GM23338 (cell line): ENCODE results near the gene DPP9. TPM values are rescaled to one million over a fixed set of nuclear protein-coding genes. Genes with fewer than 3 reads are reported as not detected.

ENCODE experiments used
- ATAC-seq: fragments of 200-7000 bp; cut with Tn5 transposase; 3 replicates; pipeline ENCODE4 v1.9.1; 2020
- DNase-seq: peaks from one replicate; pipeline ENCODE4 v3.0.0-alpha.2; 2015; ENCODE audit warnings: low spot score
- H2AFZ ChIP-seq: fragments of 200-600 bp; sonication (generic); 2 replicates; pipeline ENCODE4 v1.8.0; 2016; ENCODE audit warnings: antibody characterized with exemption, mild to moderate bottlenecking, moderate library complexity
- H3F3A ChIP-seq: fragments of 200-600 bp; sonication (generic); replicated peaks from 2 replicates; pipeline ENCODE4 v1.8.0; 2017; ENCODE audit warnings: antibody characterized with exemption, mixed run types, low read depth
- H3K27ac ChIP-seq: fragments of 200-600 bp; sonication (generic); 2 replicates; pipeline ENCODE4 v1.6.1; 2016; ENCODE audit warnings: low read depth
- H3K27me3 ChIP-seq: fragments of 200-600 bp; sonication (generic); 2 replicates; pipeline ENCODE4 v1.8.0; 2016; ENCODE audit warnings: mild to moderate bottlenecking, mixed run types, moderate library complexity; ENCODE audit not compliant: insufficient read depth
- H3K36me3 ChIP-seq: fragments of 200-600 bp; sonication (generic); 2 replicates; pipeline ENCODE4 v1.8.0; 2016; ENCODE audit warnings: mild to moderate bottlenecking; ENCODE audit not compliant: insufficient read depth
- H3K4me1 ChIP-seq: fragments of 200-600 bp; sonication (generic); 2 replicates; pipeline ENCODE4 v1.8.0; 2016; ENCODE audit warnings: mild to moderate bottlenecking, moderate library complexity; ENCODE audit not compliant: insufficient read depth
- H3K4me2 ChIP-seq: fragments of 200-600 bp; sonication (generic); 2 replicates; pipeline ENCODE4 v1.7.1; 2017; ENCODE audit warnings: mixed run types
- H3K4me3 ChIP-seq: fragments of 200-600 bp; sonication (generic); 2 replicates; pipeline ENCODE4 v1.6.1; 2016; ENCODE audit warnings: mixed run types
- H3K79me2 ChIP-seq: fragments of 200-600 bp; sonication (generic); replicated peaks from 2 replicates; pipeline ENCODE4 v1.8.0; 2017; ENCODE audit warnings: mild to moderate bottlenecking; ENCODE audit not compliant: insufficient read depth
- H3K9me2 ChIP-seq: fragments of 200-600 bp; sonication (generic); 2 replicates; pipeline ENCODE4 v1.8.0; 2017; ENCODE audit not compliant: insufficient read depth
- H4K20me1 ChIP-seq: fragments of 200-600 bp; sonication (generic); replicated peaks from 2 replicates; pipeline ENCODE4 v1.8.0; 2017; ENCODE audit warnings: mild to moderate bottlenecking; ENCODE audit not compliant: insufficient read depth
- H3K27ac Mint-ChIP-seq: 2 replicates; pipeline ENCODE4 v1.8.0; 2020; ENCODE audit warnings: inconsistent platforms, mild to moderate bottlenecking, moderate library complexity, mixed read lengths
- H3K27me3 Mint-ChIP-seq: 3 replicates; pipeline ENCODE4 v1.8.0; 2022; ENCODE audit warnings: low read depth, mild to moderate bottlenecking, moderate library complexity, mixed read lengths, inconsistent platforms; ENCODE audit not compliant: insufficient read depth, poor library complexity
- H3K36me3 Mint-ChIP-seq: 3 replicates; pipeline ENCODE4 v1.8.0; 2021; ENCODE audit warnings: low read depth, mild to moderate bottlenecking, inconsistent platforms, moderate library complexity, mixed read lengths
- H3K4me1 Mint-ChIP-seq: 3 replicates; pipeline ENCODE4 v1.8.0; 2020; ENCODE audit warnings: mild to moderate bottlenecking, inconsistent platforms, mixed read lengths
- H3K4me3 Mint-ChIP-seq: 3 replicates; pipeline ENCODE4 v1.8.0; 2021; ENCODE audit warnings: moderate library complexity, mild to moderate bottlenecking, inconsistent platforms, mixed read lengths
- H3K9me3 Mint-ChIP-seq: 3 replicates; pipeline ENCODE4 v1.8.0; 2020; ENCODE audit warnings: moderate library complexity, mild to moderate bottlenecking, inconsistent platforms, mixed read lengths
- CREB1 ChIP-seq: fragments of 250-450 bp; sonication (Bioruptor Pico); IDR thresholded peaks from 2 replicates; pipeline ENCODE4 v1.5.0; 2020; ENCODE audit warnings: low read depth, mild to moderate bottlenecking, moderate library complexity
- CTCF ChIP-seq, 2 experiments: fragments of 200-600 bp in 1 of 2; sonication (generic) in 1 of 2; conservative IDR thresholded peaks; 2 replicates each; pipeline versions ENCODE4 v1.5.1 to v1.6.1; 2016 to 2017; ENCODE audit warnings: antibody characterized with exemption in 2 of 2, low read depth in 2 of 2, mild to moderate bottlenecking in 2 of 2, moderate library complexity in 1 of 2
- EZH2 ChIP-seq: fragments of 200-600 bp; sonication (generic); IDR thresholded peaks from one replicate; pipeline ENCODE4 v1.8.0; 2017; ENCODE audit warnings: antibody characterized with exemption, mild to moderate bottlenecking, low read depth; ENCODE audit not compliant: unreplicated experiment
- EZH2phosphoT487 ChIP-seq: fragments of 200-600 bp; sonication (generic); IDR thresholded peaks from one replicate; pipeline ENCODE4 v1.8.1; 2018; ENCODE audit warnings: antibody characterized with exemption; ENCODE audit not compliant: unreplicated experiment
- JUNB ChIP-seq: IDR thresholded peaks from one replicate; pipeline ENCODE4 v1.6.1; 2016; ENCODE audit warnings: antibody characterized with exemption; ENCODE audit not compliant: unreplicated experiment
- NANOG ChIP-seq: IDR thresholded peaks from 2 replicates; pipeline ENCODE4 v1.6.1; 2016; ENCODE audit warnings: antibody characterized with exemption, borderline replicate concordance
- POLR2AphosphoS5 ChIP-seq: IDR thresholded peaks from 2 replicates; pipeline ENCODE4 v1.6.1; 2016; ENCODE audit warnings: antibody characterized with exemption, low read depth
- STAT1 ChIP-seq: IDR thresholded peaks from one replicate; pipeline ENCODE4 v1.6.1; 2016; ENCODE audit warnings: antibody characterized with exemption; ENCODE audit not compliant: unreplicated experiment
- ZNF114 ChIP-seq: fragments of 250-450 bp; sonication (Bioruptor Pico); IDR thresholded peaks from 2 replicates; pipeline ENCODE4 v1.5.0; 2020; ENCODE audit warnings: mild to moderate bottlenecking, moderate library complexity
- ZNF331 ChIP-seq: fragments of 250-450 bp; sonication (Bioruptor Pico); IDR thresholded peaks from 2 replicates; pipeline ENCODE4 v1.5.0; 2020; ENCODE audit warnings: low read depth, mild to moderate bottlenecking, moderate library complexity
- polyA plus RNA-seq: library from polyadenylated mRNA; unstranded; fragments of >200 nt; fragmentation: Nextera tagmentation; extraction: Ambion mirVana; gene quantifications from 2 replicates; pipeline ENCODE4 v1.2.1, GENCODE V29; 2016
- total RNA-seq: library from RNA; depleted of rRNA; stranded (reverse); fragments of >200 nt; shearing (Covaris generic); gene quantifications from 2 replicates; pipeline ENCODE4 v1.2.3, GENCODE V29; 2014
- TF ChIP-seq, protein P1 (sequence below): IDR thresholded peaks from 2 replicates; pipeline ENCODE4 v1.6.1; 2016; ENCODE audit warnings: antibody characterized with exemption
- TF ChIP-seq, protein P2 (sequence below): IDR thresholded peaks from one replicate; pipeline ENCODE4 v1.6.1; 2018; ENCODE audit warnings: antibody characterized with exemption; ENCODE audit not compliant: unreplicated experiment

Gene DPP9
- total and polyA plus RNA-seq, 2 experiments from 2014 or later = 19.5 to 49.2 TPM

- no peaks in the 10 kb centered on the region for H3K9me3 Mint-ChIP-seq
- TF ChIP-seq, protein P1, sequence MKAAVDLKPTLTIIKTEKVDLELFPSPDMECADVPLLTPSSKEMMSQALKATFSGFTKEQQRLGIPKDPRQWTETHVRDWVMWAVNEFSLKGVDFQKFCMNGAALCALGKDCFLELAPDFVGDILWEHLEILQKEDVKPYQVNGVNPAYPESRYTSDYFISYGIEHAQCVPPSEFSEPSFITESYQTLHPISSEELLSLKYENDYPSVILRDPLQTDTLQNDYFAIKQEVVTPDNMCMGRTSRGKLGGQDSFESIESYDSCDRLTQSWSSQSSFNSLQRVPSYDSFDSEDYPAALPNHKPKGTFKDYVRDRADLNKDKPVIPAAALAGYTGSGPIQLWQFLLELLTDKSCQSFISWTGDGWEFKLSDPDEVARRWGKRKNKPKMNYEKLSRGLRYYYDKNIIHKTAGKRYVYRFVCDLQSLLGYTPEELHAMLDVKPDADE = no peak
- TF ChIP-seq CREB1 (CRISPR knock-in tag) = no peak
- TF ChIP-seq JUNB = no peak
- no peak for TF ChIP-seq ZNF114 (CRISPR knock-in tag)
- no peak for TF ChIP-seq ZNF331 (CRISPR knock-in tag)
- no peak for TF ChIP-seq POLR2AphosphoS5
- no peak for TF ChIP-seq STAT1
- TF ChIP-seq, protein P2, sequence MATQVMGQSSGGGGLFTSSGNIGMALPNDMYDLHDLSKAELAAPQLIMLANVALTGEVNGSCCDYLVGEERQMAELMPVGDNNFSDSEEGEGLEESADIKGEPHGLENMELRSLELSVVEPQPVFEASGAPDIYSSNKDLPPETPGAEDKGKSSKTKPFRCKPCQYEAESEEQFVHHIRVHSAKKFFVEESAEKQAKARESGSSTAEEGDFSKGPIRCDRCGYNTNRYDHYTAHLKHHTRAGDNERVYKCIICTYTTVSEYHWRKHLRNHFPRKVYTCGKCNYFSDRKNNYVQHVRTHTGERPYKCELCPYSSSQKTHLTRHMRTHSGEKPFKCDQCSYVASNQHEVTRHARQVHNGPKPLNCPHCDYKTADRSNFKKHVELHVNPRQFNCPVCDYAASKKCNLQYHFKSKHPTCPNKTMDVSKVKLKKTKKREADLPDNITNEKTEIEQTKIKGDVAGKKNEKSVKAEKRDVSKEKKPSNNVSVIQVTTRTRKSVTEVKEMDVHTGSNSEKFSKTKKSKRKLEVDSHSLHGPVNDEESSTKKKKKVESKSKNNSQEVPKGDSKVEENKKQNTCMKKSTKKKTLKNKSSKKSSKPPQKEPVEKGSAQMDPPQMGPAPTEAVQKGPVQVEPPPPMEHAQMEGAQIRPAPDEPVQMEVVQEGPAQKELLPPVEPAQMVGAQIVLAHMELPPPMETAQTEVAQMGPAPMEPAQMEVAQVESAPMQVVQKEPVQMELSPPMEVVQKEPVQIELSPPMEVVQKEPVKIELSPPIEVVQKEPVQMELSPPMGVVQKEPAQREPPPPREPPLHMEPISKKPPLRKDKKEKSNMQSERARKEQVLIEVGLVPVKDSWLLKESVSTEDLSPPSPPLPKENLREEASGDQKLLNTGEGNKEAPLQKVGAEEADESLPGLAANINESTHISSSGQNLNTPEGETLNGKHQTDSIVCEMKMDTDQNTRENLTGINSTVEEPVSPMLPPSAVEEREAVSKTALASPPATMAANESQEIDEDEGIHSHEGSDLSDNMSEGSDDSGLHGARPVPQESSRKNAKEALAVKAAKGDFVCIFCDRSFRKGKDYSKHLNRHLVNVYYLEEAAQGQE = no peak
- no peak for TF ChIP-seq EZH2
- no peak for TF ChIP-seq EZH2phosphoT487
- no peak for TF ChIP-seq NANOG
- H3K36me3 ChIP-seq = no peaks in the 10 kb centered on the region
- no peaks in the 10 kb centered on the region; the same call in 2 of the 3 replicates for H3K4me1 Mint-ChIP-seq
- no peaks in the 10 kb centered on the region for H3K27me3 ChIP-seq
- H4K20me1 ChIP-seq = peaks cover 2% of the 10 kb centered on the region; the same call in 1 of the 2 replicates
- no peaks in the 10 kb centered on the region for H3K9me2 ChIP-seq
- peaks cover 45% of the 10 kb centered on the region for H3K36me3 Mint-ChIP-seq
- no peak for ATAC-seq
- no peak overlapping the region for H3K4me3 Mint-ChIP-seq
- peaks cover 12% of the 10 kb centered on the region for H3K27me3 Mint-ChIP-seq
- H3K27ac Mint-ChIP-seq = no peak overlapping the region
- no peak for DNase-seq
- no peak overlapping the region for H2AFZ ChIP-seq
- no peak overlapping the region for H3K4me3 ChIP-seq
- H3K79me2 ChIP-seq = no peaks in the 10 kb centered on the region
- no peak overlapping the region for H3K4me2 ChIP-seq
- no peaks in the 10 kb centered on the region for H3F3A ChIP-seq
- H3K4me1 ChIP-seq = no peaks in the 10 kb centered on the region
- H3K27ac ChIP-seq = no peak overlapping the region
Measured at GRCh38 chr19:4710281-4710600, 13.4 kb downstream of the DPP9 start.

DNA sequence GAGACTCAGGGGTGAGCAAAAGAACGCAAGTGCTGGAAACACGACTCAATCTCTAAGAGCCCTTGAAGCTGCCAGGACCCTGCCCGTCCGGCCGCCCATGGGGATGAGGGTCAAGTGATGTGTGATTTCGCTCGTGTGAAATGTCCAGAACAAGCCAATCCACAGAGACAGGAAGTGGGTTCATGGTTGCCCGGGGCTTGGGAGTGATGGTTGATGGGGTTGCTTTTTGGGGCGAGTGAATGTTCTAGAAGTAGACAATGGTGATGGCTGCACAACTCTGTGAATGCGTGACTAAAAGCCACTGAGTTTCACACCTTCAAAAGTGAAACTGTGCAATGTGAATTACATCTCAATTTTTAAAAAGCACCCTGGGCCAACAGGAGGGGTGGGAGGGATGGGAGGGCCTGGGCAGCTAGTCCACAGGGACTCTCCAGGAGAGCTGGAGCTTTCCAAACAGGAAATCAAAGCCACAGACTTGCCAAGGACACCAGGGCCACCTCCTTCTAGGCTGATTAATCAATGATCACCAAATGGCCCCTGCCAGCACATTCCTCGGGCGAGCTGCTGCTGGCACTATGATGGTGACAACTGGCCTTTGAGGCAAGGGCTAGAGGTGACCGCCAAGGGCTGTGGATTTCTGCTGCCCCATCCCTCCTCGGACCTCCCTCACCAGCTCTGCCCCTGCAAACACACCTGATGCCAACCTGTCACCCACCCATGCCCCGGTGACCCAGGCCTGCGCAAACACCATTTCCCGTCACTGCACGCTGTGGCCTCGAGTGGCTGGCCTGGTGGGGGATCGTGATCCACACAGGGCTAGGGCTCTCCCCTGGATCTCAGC is 14.0 kb downstream of the DPP9 start:
- H3K27ac ChIP-seq = no peak overlapping the region
- H3K4me2 ChIP-seq = no peak overlapping the region
- no peaks in the 10 kb centered on the region for H3K9me2 ChIP-seq
- H2AFZ ChIP-seq = no peak overlapping the region
- no peaks in the 10 kb centered on the region for H3K4me1 ChIP-seq
- H3K36me3 ChIP-seq = no peaks in the 10 kb centered on the region
- Mint-ChIP-seq H3K4me3 (no peak overlapping the region), H3K27me3 (peaks cover 12% of the 10 kb centered on the region), H3K4me1 (no peaks in the 10 kb centered on the region; the same call in 2 of the 3 replicates), H3K36me3 (peaks cover 41% of the 10 kb centered on the region), H3K27ac (no peak overlapping the region), H3K9me3 (no peaks in the 10 kb centered on the region)
- no peaks in the 10 kb centered on the region for H3F3A ChIP-seq
- H3K27me3 ChIP-seq = no peaks in the 10 kb centered on the region
- no peak for ATAC-seq
- peaks cover 4% of the 10 kb centered on the region; the same call in 1 of the 2 replicates for H4K20me1 ChIP-seq
- no peaks in the 10 kb centered on the region for H3K79me2 ChIP-seq
- no peak for TF ChIP-seq NANOG
- no peak for TF ChIP-seq EZH2phosphoT487
- TF ChIP-seq STAT1 = no peak
- no peak for TF ChIP-seq CTCF (conservative IDR thresholded peaks at IDR 0.05; ENCODE audit: low read depth in 2 of 2)
- no peak overlapping the region for H3K4me3 ChIP-seq
- no peak for DNase-seq
